ENCODE data around the gene FOSL1.
"Not testable (repeated sequence)": the region's sequence is repeated elsewhere in the genome, so short reads cannot be mapped to it uniquely, and the experiment has no call there.

FOSL1 gene

GRCh38 chr11:65849771-65850216, 50.4 kb downstream of the FOSL1 start:
- no peak for DNase-seq

- DNase-seq: no peak
Observed at GRCh38 chr11:65849366-65849765, 50.8 kb downstream of the FOSL1 start.

GRCh38 chr11:65848693-65849092, 51.5 kb downstream of the FOSL1 start:
- DNase-seq: not testable (repeated sequence)

GRCh38 chr11:65847746-65848145, 52.4 kb downstream of the FOSL1 start:
- DNase-seq: no peak

GRCh38 chr11:65844231-65844872, 55.8 kb downstream of the FOSL1 start:
- DNase-seq: no peak

- no peak for DNase-seq
Observed at GRCh38 chr11:65843811-65844210, 56.4 kb downstream of the FOSL1 start.

- no peak for DNase-seq
Observed at GRCh38 chr11:65842144-65842543, 58.0 kb downstream of the FOSL1 start.

Measured in NCI-H2029 treated with DMSO at 0.1 percent for 48 hours (cell line).